ENCODE data around the gene F2RL2. TPM values are rescaled to one million over a fixed set of nuclear protein-coding genes. Genes with fewer than 3 reads are reported as not detected.
A peak's percentile ranks its signal among the peaks of the same experiment; 100 is the strongest.

Gene F2RL2, protein sequence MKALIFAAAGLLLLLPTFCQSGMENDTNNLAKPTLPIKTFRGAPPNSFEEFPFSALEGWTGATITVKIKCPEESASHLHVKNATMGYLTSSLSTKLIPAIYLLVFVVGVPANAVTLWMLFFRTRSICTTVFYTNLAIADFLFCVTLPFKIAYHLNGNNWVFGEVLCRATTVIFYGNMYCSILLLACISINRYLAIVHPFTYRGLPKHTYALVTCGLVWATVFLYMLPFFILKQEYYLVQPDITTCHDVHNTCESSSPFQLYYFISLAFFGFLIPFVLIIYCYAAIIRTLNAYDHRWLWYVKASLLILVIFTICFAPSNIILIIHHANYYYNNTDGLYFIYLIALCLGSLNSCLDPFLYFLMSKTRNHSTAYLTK
- 1 to 10 TPM in 1 of 4 donors, under 1 TPM in 1, not detected in 2; 0.87 to 2.4 TPM for total RNA-seq

GRCh38 chr5:76622973-76623596 lies at the start of gene F2RL2:
TSS of gene F2RL2 (minus strand) at chr5:76623403. CDS start at chr5:76623230, 173 bp downstream.
- no peak within 1 kb of the TSS for H3K4me3 ChIP-seq
- DNase-seq (ENCODE audit: low spot score in 2 of 2): no peak

GRCh38 chr5:76672242-76672641 lies 49.0 kb upstream of the F2RL2 start:
- DNase-seq (ENCODE audit: low spot score in 2 of 2): no peak
- H3K36me3 ChIP-seq: peaks cover 0 to 32% (median 0%) of the 10 kb centered on the region in 3 donors
- WGBS, 2 donors: 60 to 62% methylated on average over 2 of the region's 2 CpGs
- H3K27me3 ChIP-seq: no peaks in the 10 kb centered on the region
- H3K27ac ChIP-seq: no peak overlapping the region
- H3K4me1 ChIP-seq: no peaks in the 10 kb centered on the region
- TF ChIP-seq, protein P1, sequence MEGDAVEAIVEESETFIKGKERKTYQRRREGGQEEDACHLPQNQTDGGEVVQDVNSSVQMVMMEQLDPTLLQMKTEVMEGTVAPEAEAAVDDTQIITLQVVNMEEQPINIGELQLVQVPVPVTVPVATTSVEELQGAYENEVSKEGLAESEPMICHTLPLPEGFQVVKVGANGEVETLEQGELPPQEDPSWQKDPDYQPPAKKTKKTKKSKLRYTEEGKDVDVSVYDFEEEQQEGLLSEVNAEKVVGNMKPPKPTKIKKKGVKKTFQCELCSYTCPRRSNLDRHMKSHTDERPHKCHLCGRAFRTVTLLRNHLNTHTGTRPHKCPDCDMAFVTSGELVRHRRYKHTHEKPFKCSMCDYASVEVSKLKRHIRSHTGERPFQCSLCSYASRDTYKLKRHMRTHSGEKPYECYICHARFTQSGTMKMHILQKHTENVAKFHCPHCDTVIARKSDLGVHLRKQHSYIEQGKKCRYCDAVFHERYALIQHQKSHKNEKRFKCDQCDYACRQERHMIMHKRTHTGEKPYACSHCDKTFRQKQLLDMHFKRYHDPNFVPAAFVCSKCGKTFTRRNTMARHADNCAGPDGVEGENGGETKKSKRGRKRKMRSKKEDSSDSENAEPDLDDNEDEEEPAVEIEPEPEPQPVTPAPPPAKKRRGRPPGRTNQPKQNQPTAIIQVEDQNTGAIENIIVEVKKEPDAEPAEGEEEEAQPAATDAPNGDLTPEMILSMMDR (IDR thresholded peaks at IDR 0.05): no peak
- no peak for TF ChIP-seq POLR2A (IDR thresholded peaks at IDR 0.05)
- TF ChIP-seq EP300 (IDR thresholded peaks at IDR 0.05): no peak
- H3K9me3 ChIP-seq: no peaks in the 10 kb centered on the region
- H3K4me3 ChIP-seq: no peak overlapping the region

More at GRCh38 chr5:76622973-76623596, at the start of gene F2RL2:
- H3K36me3 ChIP-seq: peaks cover 0 to 4% (median 0%) of the 10 kb centered on the region in 3 donors
- WGBS, 2 donors: 20 to 30% methylated on average over 7 of the region's 7 CpGs
- H3K27me3 ChIP-seq: no peaks in the 10 kb centered on the region
- peaks cover 0 to 9% (median 0%) of the 10 kb centered on the region in 4 donors for H3K4me1 ChIP-seq
- no peaks in the 10 kb centered on the region for H3K9me3 ChIP-seq
- H3K27ac ChIP-seq: peak within 1 kb of the TSS in 3 of 4 donors; percentile 14 to 21 (median 17)
- no peak for TF ChIP-seq POLR2A (IDR thresholded peaks at IDR 0.05)
- TF ChIP-seq EP300 (IDR thresholded peaks at IDR 0.05): no peak
- TF ChIP-seq, protein P1 (IDR thresholded peaks at IDR 0.05): no peak

DNA sequence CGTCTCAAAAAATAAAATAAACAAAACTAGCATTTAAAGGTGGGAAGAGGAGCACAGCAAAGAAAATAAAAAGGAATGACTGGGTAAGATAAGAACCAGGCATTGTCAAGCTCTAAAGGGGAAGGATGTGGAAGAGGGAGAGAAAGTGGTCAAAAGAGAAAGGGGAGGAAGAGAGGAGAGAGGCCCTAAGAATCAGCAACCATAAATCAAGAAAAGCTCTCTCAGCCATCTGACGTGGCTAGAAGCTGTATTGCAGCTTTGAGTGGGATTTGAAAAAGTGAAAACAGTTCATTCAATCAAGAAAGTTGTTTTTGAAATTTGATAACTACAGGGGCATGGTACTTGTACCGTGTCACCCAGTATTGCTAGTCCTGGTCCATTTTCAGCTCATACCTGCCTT lies 47.3 kb upstream of the F2RL2 start:
- TF ChIP-seq, protein P1 (IDR thresholded peaks at IDR 0.05): no peak
- no peak for DNase-seq (ENCODE audit: low spot score in 2 of 2)
- Histone ChIP-seq H3K9me3 (no peaks in the 10 kb centered on the region), H3K27me3 (no peaks in the 10 kb centered on the region), H3K36me3 (peaks cover 0 to 47% (median 0%) of the 10 kb centered on the region in 3 donors), H3K27ac (no peak overlapping the region), H3K4me1 (no peaks in the 10 kb centered on the region), H3K4me3 (no peak overlapping the region)
- WGBS, 2 donors: 77 to 78% methylated on average over 3 of the region's 3 CpGs

GRCh38 chr5:76669245-76669644 lies 46.0 kb upstream of the F2RL2 start:
- H3K36me3 ChIP-seq: peaks cover 0 to 48% (median 0%) of the 10 kb centered on the region in 3 donors
- H3K9me3 ChIP-seq: no peaks in the 10 kb centered on the region
- H3K27me3 ChIP-seq: no peaks in the 10 kb centered on the region
- no peak overlapping the region for H3K27ac ChIP-seq
- TF ChIP-seq, protein P1 (IDR thresholded peaks at IDR 0.05): no peak
- TF ChIP-seq POLR2A (IDR thresholded peaks at IDR 0.05) (no peak), EP300 (IDR thresholded peaks at IDR 0.05) (no peak)
- H3K4me3 ChIP-seq: no peak overlapping the region
- H3K4me1 ChIP-seq: no peaks in the 10 kb centered on the region
- WGBS, 2 donors: 87 to 92% methylated on average over 5 of the region's 5 CpGs
- DNase-seq (ENCODE audit: low spot score in 2 of 2): no peak

DNA sequence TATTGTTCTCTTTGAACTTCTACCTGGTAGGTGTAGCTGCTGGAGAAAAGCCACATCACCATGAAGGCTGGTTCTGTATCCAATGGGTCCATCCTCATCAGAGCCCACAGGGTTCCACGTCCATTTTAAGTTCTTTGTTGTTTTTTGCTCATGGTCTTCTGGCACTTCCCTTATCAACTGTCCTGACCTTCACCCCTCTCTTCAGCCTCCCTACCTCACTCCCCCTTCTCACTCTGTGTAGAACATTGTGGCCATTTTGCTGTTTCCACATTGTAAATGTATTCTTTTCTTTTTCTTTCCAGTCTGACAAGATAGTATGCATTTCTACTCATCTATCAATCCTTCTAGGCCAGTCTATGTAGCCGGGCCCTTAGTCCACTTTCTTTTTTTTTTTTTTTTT lies 44.3 kb upstream of the F2RL2 start:
- Histone ChIP-seq H3K4me1 (no peaks in the 10 kb centered on the region), H3K27ac (no peak overlapping the region), H3K36me3 (peaks cover 0 to 60% (median 0%) of the 10 kb centered on the region in 3 donors), H3K27me3 (no peaks in the 10 kb centered on the region), H3K9me3 (no peaks in the 10 kb centered on the region), H3K4me3 (no peak overlapping the region)
- DNase-seq (ENCODE audit: low spot score in 2 of 2): no peak
- TF ChIP-seq, protein P1 (IDR thresholded peaks at IDR 0.05): no peak
- TF ChIP-seq POLR2A (IDR thresholded peaks at IDR 0.05) (no peak), EP300 (IDR thresholded peaks at IDR 0.05) (no peak)
- WGBS, 2 donors: 71 to 83% methylated on average over 2 of the region's 2 CpGs

Measured in tibial nerve (tissue), 4 donors.